Effector CD8-positive, alpha-beta T cell (primary cell): ENCODE data around the gene IQSEC3.

ENCODE experiments used
- DNase-seq: peaks from one replicate; lab custom pipeline; 2025; lab: John Stamatoyannopoulos, UW

IQSEC3 gene

GRCh38 chr12:78981-79380, 12.4 kb downstream of the IQSEC3 start:
- no peak for DNase-seq

- no peak for DNase-seq
These were observed 14.2 kb downstream of the IQSEC3 start for GRCh38 chr12:80681-81190.

- no peak for DNase-seq
These were observed 16.2 kb downstream of the IQSEC3 start for GRCh38 chr12:82740-83139.

GRCh38 chr12:84056-84455, 17.5 kb downstream of the IQSEC3 start:
- no peak for DNase-seq

GRCh38 chr12:85191-85666, 18.7 kb downstream of the IQSEC3 start:
- no peak for DNase-seq

- no peak for DNase-seq
These were observed 20.7 kb downstream of the IQSEC3 start for GRCh38 chr12:87315-87714.

- no peak for DNase-seq
These were observed 21.3 kb downstream of the IQSEC3 start for GRCh38 chr12:87856-88255.

- DNase-seq, result no peak
These were observed 23.1 kb downstream of the IQSEC3 start for GRCh38 chr12:89653-90052.

GRCh38 chr12:91213-91612, 24.6 kb downstream of the IQSEC3 start:
- no peak for DNase-seq

- DNase-seq, result no peak
These were observed 26.9 kb downstream of the IQSEC3 start for GRCh38 chr12:93266-94005.

- no peak for DNase-seq
These were observed 30.0 kb downstream of the IQSEC3 start for GRCh38 chr12:96543-96942.

GRCh38 chr12:98924-99352, 32.4 kb downstream of the IQSEC3 start:
- DNase-seq, result no peak

GRCh38 chr12:99605-100004, 33.0 kb downstream of the IQSEC3 start:
- DNase-seq, result no peak

GRCh38 chr12:101969-102878, 35.7 kb downstream of the IQSEC3 start:
- DNase-seq, result no peak

GRCh38 chr12:102879-103168, 36.3 kb downstream of the IQSEC3 start:
- no peak for DNase-seq

- no peak for DNase-seq
These were observed 36.8 kb downstream of the IQSEC3 start for GRCh38 chr12:103169-103981.

- DNase-seq, result no peak
These were observed 38.0 kb downstream of the IQSEC3 start for GRCh38 chr12:104551-105081.

GRCh38 chr12:105696-106095, 39.1 kb downstream of the IQSEC3 start:
- DNase-seq, result no peak

- no peak for DNase-seq
These were observed 39.6 kb downstream of the IQSEC3 start for GRCh38 chr12:106118-106591.

GRCh38 chr12:108594-108993, 42.0 kb downstream of the IQSEC3 start:
- DNase-seq, result no peak

- no peak for DNase-seq
These were observed 42.9 kb downstream of the IQSEC3 start for GRCh38 chr12:109446-109845.

GRCh38 chr12:109872-110271, 43.3 kb downstream of the IQSEC3 start:
- no peak for DNase-seq
